Activated CD4-positive, alpha-beta T cell treated with anti-CD3 and anti-CD28 coated beads, Interleukin-2, Interleukin-6, amounts not matched to agents 100 ng/mL and 50 ng/mL, durations not matched to agents 16 hours and 8 hours (primary cell): ENCODE data around the gene PEX14.
"Not testable (repeated sequence)": the region's sequence is repeated elsewhere in the genome, so short reads cannot be mapped to it uniquely, and the experiment has no call there.

Experiments used
- DNase-seq: peaks from one replicate; pipeline ENCODE4 v3.0.0-alpha.2; 2020

The PEX14 gene

DNA sequence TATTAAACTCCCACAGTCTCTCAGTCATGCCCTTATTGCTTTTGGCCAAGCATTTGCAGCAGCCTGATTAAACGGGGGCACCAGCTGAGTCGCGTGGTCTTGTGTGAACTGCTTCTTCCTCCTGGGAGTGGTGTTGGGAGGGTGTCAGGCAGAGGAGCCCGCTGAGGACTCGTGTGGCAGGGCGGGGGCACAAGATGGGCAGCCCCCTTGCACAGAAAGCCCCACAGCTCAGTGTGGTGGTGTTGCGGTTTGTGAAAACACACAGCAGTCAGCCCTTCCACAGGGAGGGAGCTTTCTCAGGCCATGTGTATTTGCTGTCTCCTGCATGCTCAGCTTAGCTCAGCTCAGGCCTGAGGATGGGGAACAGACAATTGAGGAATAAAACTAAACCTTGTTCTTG is 22.4 kb downstream of the PEX14 start:
- DNase-seq: no peak

DNA sequence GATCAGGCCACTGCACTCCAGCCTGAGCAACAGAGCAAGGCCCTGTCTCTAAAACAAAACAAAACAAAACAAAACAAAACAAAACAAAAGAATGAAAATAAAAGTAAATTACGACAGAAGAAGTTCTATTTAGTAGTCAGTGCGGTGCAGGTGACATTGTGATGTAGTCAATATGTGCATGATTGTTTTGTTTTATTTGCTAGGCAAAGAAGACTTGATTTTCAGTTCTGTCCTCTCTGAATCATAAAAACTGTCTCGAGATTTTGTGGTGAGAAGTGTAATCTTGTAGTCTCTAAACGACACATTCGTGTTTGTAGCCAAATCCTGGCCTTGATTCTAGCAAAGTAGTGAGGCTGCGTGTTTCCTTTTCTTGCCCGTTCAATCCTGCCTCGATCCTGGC is 23.5 kb downstream of the PEX14 start:
- peak; percentile 39 for DNase-seq

DNA sequence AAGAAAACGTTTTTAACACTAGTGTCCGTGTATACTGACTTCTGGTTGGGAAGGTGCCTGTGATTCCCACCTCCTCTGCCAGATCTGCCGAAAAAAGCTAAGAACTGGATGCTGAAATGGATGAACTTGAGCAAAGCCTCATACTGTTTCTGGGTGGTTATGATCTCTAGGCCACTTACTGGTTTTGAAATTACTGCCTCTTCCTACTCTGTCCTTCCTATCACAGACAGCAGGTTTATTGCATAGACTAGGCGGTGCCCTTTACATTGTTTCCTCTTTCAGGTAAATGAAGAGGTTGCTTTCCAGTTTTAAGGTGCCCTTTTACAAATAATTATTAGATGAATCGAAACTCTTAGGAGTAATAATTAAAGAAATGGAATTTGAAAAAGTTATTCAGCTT is 27.5 kb downstream of the PEX14 start:
- DNase-seq: peak; percentile 43

DNA sequence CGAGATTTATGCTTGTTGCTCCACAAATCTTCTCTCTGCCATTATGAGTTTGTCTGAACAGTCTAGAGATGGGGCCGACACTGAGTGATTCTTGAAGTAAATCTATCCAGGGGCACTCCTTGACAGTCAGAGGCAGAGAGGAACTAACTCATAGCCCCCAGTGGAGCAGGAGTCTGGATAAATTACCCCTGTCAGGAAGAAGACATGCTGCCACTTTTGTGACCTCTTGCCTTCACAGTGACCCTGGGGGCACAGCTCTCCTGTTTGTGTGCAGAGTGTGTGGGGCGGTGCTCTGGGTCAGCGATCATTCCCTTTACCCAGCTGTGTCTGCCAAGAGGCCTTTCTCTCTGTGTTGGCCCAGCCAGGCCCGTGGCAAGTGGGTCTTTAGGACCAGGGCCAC is 29.5 kb downstream of the PEX14 start:
- DNase-seq: no peak

DNA sequence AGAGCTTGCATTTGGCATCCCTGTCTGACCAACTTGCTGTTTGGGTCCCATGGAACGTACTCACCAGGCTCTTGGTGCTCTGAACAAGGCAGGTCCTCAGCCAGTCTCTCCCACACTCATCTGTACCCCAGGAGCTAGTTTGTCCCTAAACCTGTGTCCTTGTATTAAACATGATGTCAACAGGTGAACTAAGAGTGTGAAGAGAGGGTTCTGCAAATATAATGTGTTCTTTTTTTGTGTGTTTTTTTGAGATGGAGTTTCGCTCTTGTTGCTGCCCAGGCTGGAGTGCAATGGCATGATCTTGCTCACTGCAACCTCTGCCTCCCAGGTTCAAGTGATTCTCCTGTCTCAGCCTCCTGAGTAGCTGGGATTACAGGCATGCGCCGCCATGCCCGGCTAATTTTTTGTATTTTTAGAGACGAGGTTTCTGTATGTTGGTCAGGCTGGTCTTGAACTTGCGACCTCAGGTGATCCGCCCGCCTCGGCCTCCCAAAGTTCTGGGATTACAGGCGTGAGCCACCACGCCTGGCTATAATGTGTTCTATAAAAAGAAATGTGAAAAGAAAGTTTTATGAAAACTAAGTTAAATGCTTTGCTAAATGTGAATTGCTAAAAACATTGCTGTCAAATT is 31.4 kb downstream of the PEX14 start:
- not testable (repeated sequence) for DNase-seq

DNA sequence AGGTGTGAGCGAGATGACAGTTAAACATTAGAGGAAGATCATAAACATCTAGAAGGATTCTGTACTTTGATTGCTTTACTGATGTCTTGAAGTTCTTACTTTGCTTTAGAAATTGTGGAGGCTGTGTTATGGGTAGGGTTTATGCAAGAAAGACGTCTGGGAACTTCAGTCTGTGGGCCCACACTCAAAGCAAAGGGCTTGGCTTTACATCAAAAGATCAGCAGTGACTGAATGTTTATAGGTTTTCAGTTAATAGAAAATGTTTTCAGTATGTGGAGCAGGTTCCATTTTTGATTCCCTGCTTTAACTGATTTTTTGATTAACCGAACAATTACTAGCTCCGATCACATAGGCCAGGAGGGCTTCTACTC is 31.9 kb downstream of the PEX14 start:
- no peak for DNase-seq

DNA sequence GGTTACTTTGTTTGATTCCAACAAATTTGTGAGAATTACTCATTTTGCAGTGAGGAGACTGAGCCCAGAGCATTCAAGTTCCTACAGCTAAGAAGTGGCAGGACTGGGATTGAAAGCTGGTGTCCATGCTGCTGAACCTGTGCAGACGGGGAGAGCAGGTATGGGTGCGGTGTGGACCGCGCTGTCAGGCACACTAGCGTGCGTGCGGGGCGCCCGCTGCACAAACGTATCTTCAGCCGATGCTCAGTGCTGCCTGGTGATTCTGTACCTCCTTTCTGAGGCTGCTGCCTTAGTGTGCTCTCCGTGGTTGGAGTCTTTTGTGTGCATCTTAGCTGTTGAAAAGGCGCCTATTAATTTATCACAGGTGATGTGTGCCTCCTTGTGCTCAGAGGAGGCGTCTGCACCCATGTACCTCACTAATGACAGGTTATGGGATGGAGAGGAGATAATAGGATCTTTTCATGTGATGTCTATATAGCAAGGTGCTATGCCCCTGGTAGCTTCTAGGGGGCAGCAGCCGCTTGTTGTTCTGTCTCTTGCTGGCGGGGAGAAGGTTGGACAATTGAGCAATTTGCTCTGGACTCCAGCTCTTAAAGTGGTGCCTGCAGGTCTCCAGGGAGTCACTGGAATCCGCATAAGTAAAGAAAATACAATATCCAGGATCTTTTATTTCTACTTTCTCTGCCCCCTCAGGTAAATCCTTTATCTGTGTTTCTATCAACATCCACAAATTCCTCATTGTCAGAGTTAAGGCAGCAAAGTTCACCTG is 32.5 kb downstream of the PEX14 start:
- peak; percentile 75 for DNase-seq

DNA sequence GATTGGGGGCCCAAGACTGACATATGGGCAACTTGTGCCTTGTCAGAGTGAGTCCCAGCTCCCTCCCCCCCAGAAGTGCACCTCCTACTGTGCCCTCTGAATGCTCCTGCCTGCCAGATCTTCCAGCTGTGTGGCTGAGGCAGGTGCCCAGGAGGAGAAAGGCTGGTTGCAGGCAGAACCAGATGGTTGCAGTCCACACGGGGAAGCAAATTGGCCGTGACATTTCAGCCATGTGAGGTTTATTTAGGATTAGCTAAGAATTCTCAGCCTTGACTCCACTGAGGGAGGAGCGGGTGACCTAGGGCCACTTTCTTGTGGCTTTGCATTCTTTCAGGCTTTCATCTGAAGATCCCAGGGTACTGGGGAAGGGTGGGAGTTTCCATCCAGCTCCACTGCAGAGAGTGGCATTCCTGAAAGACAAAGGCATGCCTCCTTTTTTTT is 33.8 kb downstream of the PEX14 start:
- DNase-seq: no peak

DNA sequence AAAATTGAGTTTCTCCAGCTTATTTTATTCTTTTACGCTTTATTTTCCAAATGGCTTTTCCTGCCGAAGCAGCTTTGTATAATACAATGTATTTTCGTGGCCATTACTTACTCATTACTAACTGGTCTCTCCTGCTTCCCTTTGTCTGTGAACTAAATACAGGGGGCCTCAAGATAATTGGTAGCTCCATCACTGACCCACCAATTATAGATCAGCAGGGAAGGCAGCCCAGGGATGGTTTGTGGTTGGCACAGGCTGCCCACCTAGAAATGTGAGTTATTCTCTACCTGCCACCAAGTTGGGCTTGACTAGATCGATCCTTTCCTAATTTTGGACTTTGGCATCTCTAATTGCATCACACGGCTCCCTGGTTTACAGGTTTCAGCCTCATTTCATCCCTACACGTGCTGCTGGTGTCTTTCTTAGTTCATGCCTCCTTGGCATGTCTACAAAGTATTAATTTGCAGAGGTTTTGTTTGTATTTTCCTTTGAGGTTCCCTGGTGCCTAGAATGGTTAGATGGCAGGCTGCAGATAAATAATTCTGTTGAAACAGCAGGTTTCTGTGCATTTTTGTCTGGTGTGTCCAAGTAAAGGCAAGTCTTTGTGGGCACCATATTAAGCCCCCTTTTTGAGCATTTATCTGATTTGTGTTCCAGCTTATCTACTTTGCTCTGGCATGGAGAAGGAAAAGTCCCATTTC is 35.2 kb downstream of the PEX14 start:
- DNase-seq: peak; percentile 21

DNA sequence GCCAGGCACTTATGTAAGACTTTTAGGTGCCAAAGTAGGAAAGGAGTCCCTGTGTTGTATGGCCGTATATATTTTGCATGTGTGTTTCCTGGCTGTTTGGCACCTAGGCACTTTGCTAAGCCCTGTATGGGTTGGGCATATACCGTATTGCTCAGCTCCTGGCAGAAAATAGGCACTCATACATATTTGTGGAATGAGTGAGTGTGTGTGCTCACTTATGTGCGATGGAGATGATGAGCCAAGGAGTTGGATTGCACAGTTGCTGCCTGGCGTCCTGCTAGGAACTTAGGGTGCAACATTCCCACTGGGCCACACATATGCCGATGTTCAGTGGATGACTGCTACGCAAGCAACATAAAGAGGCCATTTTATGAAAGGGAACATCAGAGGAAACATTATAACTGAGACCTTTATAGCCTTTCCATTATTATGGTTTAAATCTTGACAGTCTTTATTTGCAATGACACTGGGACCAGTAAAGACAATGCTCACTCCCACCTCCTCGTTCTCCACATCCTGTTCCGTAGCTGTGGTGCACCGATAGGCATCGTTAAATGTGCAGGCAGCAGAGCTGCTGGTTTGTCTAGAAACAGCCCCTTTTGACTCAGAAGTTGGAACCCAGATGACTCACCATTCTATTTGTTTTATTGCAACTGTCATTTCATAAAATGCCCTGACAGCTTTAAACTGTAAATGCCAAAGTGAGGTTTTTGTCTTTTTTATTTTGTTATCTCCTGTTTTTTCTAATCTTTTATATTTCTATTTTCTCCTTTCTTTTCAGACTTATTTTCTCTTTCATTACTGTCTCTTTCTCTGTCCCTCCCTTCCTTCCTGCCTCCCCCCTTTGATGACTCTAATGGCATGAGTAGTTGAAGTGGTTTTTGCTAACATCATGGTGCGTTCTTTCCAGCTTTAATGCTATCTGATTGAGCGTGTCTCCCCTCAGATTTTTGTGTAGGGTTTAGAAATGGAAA is 36.1 kb downstream of the PEX14 start:
- DNase-seq: peak; percentile 95

DNA sequence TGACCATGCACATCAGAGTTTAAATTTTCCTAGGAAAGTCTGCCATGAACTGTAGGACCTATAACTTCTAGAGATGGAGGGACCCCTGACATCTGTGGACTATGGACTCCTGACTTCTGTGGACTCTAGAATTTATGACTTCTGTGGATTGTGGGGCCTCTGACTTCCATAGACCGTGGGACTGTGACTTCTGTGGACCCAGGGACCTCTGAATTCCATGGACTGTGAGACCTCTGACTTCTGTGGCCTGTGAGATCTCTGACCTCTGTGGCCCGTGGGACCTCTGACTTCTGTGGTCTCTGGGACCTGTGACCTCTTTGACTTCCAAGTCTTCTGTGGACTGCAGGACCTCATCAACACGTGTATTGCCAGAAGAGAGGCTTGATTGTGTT is 36.7 kb downstream of the PEX14 start:
- no peak for DNase-seq

DNA sequence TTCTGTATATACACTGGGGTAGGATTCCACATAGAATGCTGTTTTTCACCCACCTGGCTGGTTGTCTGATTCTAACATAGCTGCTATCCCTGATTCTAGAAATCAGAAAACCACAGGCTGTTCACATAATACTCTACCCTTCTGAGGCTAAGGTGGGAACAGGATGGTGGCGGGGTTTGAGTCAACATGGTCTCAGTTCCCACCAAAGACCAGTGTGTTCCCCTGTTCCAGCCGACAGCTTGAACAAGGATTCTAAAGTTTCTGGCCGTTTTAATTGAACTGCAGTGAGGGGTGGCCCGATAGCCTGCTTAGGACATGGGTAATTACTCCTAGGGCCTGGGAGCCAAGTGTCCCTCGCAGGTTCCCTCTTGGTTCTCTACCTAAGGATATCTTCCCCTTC is 38.4 kb downstream of the PEX14 start:
- DNase-seq: peak; percentile 59

DNA sequence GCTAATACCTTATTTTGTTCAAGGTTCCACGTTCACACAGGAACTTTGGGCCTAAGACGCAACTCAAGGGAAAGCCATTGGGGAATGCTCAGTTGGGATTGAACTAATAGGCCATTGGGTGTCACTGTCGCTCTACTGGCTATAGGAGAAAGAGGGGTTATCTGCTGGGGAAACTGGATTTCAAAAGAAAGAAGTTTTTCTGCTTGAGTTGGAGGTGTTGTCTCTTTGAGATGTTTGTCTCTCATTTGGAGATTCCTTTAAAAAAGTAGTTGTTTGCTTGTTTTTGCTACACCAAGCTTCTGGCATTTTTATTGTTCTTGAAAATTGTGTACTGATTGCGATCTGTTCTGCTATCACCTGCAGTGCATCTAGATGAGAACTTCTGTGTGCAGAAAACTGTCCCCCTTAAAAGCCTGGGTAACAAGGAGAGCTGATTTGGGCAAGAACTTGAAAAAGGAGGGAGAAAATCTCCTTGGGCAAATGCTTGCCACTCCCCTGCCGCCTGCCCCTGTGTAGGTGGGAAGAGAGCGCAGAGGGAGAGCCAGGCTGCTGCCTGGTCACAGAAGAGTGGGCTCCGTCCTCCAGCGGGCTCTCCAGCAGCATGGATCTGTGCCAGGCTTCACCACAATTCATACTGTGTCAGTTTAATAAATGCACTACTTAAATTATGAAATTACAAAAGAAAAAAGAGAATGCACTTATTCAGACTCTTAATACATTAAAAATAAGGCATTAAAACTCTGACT is 39.9 kb downstream of the PEX14 start:
- DNase-seq: peak; percentile 25

DNA sequence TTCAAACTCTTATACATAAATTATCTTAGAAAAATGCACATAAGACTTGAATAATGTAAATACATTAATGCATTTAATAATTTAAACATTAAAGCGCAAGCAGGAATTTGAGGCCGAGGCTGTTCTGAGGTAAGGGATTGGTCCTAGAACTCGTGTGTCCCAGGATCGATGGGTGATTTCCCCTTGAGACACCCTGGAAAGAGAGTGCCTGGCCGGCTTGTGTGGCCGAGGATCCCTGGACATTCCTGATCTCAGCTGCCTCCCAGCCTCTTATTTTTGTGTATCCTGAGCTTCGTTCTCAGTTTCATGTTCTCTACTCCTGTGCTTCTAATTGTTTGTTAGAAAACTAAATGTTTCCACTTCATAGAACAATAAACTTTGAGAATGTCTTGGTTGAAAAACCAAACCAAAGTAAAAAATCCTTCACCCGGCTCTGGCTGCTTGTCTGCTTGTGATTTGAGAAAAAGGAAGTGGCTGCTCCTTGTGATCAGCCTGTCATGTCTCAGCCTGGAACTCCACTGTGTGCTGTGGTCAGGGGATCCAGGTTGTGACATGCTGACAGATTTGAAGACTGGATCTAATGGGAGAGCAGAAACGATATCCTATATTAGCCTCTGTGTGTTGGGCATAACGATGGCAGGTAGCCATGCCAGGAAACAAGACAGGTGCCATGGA is 40.7 kb downstream of the PEX14 start:
- no peak for DNase-seq

DNA sequence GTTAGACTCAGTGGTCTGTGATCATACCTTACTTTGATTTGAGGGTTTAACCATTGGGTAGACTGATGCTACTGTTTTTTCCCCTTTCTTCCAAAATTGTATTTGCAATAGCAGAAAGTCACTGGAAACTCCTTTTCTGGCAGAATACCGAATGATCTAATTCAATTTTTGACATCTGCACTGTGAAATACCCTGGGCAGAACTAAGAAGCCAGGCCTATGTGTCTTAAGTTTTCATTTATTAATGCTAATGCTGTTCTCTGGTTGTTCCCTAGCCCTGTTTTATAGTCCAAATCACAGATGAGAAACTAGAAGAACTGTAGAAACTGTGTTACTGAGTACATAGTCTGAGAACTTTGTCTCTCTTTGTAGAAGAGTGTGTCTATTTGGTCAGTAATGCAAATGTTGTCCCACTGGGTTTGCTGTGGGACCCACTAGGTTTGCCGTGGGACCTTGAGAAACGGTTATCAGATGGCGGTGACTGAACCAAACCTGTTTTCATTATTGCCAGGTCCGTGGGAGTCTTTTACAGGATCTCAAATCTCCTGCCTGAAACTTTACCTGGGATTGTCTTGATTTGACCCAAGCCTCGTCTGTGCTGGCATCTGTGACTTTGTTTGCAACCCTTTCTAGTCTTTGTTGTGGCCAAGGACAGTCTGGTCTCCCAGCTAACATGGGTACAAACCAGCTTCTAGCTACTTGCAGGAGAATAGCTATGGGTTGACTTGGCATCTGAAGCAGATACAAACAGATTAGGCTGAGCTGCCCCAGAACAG is 41.4 kb downstream of the PEX14 start:
- no peak for DNase-seq

DNA sequence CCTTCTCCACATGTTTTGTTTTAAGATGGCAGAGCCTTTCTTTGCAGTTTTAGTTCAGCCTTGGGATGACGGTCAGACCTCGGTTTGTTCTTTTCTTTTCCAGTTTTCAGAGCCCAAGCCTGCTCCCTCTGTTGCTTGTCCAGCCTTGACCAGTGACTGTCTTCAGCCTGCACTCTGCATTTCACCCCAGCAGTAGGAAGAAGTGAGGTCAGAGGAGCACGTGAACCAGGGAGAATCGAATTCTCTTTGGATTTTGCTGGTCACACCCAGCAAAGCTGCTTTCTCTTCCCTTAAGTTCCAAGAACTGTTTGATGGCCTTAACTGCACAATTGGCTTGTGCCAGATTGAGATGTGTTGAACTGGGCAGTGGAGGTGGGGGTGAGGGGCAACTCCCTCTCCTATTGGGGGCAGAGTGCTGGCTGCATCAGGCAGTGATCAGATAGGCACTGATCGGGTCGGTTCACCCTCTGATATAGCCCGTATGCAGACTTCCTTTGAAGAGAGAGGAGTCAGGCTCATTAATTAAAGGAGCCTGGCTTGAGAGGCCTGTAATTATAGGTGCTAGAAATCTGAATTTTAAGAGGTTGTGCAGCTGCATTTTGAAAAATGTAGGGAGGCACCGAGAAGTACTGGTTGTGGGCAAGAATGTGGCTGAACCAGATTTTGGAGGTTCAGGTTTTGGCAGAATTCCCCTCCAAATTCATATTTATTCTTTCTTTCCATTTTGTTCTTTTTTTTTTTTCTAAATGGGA is 42.4 kb downstream of the PEX14 start:
- no peak for DNase-seq

DNA sequence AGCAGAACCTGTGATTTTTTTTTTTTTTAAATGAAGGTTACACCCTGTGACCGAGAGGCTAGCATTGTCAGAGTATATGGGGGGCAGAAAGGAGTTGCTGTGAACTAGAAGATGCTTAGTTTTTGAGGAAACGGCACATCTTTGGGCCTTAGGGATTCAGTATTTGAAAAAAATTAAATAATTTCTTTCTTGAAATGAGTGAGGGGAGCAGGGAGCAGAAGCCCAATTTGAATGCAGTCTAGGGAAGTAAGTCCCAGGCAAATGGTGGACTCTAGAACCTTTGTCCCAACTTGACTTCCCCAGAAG is 42.9 kb downstream of the PEX14 start:
- no peak for DNase-seq

DNA sequence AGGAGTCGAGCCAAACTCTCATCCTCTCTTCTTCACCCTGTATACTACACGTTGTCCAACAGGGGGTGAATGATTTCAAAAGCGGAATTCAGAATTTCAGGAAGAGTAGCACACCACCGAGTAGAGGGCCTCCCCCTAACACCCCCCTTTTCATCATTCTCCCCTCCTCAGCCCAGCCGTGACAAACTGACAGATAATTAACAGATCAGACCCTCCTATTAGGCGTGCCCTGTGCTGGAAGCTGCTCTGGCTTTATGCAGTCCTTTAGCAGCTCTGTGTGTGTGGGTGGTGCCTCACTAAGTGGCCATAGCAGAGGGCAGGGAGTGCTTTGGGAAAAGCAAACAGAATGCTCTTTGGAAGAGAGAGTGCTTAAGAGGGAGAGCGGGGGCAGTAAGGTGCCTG is 44.3 kb downstream of the PEX14 start:
- no peak for DNase-seq

DNA sequence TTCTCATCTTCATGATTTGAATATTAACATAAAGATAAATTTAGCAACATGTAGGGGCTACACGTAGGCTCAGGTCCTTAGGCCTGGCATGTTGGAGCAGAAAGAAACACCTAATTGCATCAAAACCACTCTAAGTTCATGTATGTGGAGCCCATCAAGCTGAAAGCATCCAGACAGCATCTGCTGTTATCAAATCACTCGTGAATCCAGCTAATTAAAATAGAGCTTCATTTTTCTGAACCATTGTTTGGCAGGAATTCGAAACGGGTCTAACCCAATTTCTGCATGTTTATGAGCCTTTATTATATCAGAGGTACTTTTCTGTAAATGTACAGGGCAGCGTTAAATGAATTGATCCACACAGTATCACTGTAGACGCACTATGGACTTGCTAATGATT is 45.7 kb downstream of the PEX14 start:
- no peak for DNase-seq

DNA sequence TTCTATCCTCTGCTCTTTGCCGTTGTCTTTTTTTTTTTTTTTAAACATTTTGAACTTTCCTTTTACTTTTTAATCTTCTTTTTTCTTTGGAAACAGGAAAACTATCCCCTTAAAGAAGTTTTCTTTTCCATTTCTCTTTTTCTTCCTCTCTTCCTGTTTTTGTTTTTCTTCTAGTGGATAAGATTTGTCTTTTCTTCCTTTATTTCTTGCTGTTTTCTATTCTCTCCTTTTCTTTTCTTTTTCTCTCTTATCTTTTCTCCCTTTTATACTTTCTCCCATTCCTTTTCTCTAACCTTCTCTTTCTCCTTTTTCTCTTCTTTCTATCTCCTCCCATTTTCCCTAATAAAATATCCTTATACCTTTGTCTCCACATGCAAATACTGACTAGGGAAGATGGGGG is 46.2 kb downstream of the PEX14 start:
- no peak for DNase-seq
